IMR-90 (cell line): Measurements from ENCODE around the gene SKP1. TPM values are rescaled to one million over a fixed set of nuclear protein-coding genes. Genes with fewer than 3 reads are reported as not detected.

Experiments
- ATAC-seq: fragments of 200-7000 bp; cut with Tn5 transposase; 2 replicates; pipeline ENCODE4 v1.9.1; 2020; ENCODE audit warnings: low read depth, mild to moderate bottlenecking, moderate library complexity
- BruUV-seq: library from RNA; stranded (reverse); fragments of 400-500 nt; replicated peaks from 2 replicates; lab custom pipeline; 2021; lab: Mats Ljungman, UMichigan
- CTCF ChIA-PET: fragments of 300-600 bp; formaldehyde crosslinking; extraction: SDS; loops from one replicate; lab custom pipeline; 2021; ENCODE audit warnings: antibody characterized with exemption; lab: Yijun Ruan, JAX
- POLR2A ChIA-PET: fragments of 300-600 bp; sonication (Branson Sonifier 250); formaldehyde crosslinking; loops from one replicate; lab custom pipeline; 2022; ENCODE audit warnings: antibody characterized with exemption; ENCODE audit not compliant: unreplicated experiment; lab: Charles Lee
- DNase-seq: peaks from one replicate; pipeline ENCODE4 v3.0.0; 2013
- H2AFZ ChIP-seq: replicated peaks from 2 replicates; pipeline ENCODE3; 2013; ENCODE audit warnings: low read length, mild to moderate bottlenecking; ENCODE audit not compliant: poor library complexity
- H2AK5ac ChIP-seq: 2 replicates; pipeline ENCODE4 v1.6.1; 2013; ENCODE audit warnings: low read depth, low read length, inconsistent platforms
- H2AK9ac ChIP-seq: replicated peaks from 2 replicates; pipeline ENCODE3; 2013; ENCODE audit warnings: mild to moderate bottlenecking, low read depth, low read length, moderate library complexity; ENCODE audit not compliant: poor library complexity
- H2BK120ac ChIP-seq: 2 replicates; pipeline ENCODE4 v1.6.1; 2013; ENCODE audit warnings: low read depth, low read length, inconsistent platforms
- H2BK15ac ChIP-seq: 3 replicates; pipeline ENCODE4 v1.6.1; 2013; ENCODE audit warnings: low read depth, low read length, inconsistent platforms
- H2BK20ac ChIP-seq: 2 replicates; pipeline ENCODE4 v1.6.1; 2013; ENCODE audit warnings: low read depth, mild to moderate bottlenecking, inconsistent platforms, low read length, moderate library complexity
- H2BK5ac ChIP-seq: 2 replicates; pipeline ENCODE4 v1.6.1; 2013; ENCODE audit warnings: mild to moderate bottlenecking, low read depth, low read length, inconsistent platforms; ENCODE audit not compliant: poor library complexity, severe bottlenecking
- H3K14ac ChIP-seq: replicated peaks from 2 replicates; pipeline ENCODE4 v1.6.1; 2013; ENCODE audit warnings: low read depth, low read length, inconsistent platforms
- H3K18ac ChIP-seq: 2 replicates; pipeline ENCODE4 v1.6.1; 2013; ENCODE audit warnings: low read depth, low read length, control low read depth
- H3K23ac ChIP-seq: 2 replicates; pipeline ENCODE4 v1.6.1; 2013; ENCODE audit warnings: low read depth, low read length, inconsistent platforms
- H3K27ac ChIP-seq: 2 replicates; pipeline ENCODE4 v1.5.1; 2013; ENCODE audit warnings: mild to moderate bottlenecking, control low read depth, low read length; ENCODE audit not compliant: insufficient read depth
- H3K27me3 ChIP-seq: 2 replicates; pipeline ENCODE4 v1.6.1; 2013; ENCODE audit warnings: low read length; ENCODE audit not compliant: control insufficient read depth, insufficient read depth
- H3K36me3 ChIP-seq: 2 replicates; pipeline ENCODE4 v1.6.1; 2013; ENCODE audit warnings: low read length, mixed read lengths; ENCODE audit not compliant: control insufficient read depth, insufficient read depth
- H3K4ac ChIP-seq: 2 replicates; pipeline ENCODE4 v1.6.1; 2013; ENCODE audit warnings: low read depth, low read length, inconsistent platforms
- H3K4me1 ChIP-seq: 2 replicates; pipeline ENCODE4 v1.6.1; 2013; ENCODE audit warnings: low read length, mixed read lengths; ENCODE audit not compliant: control insufficient read depth, insufficient read depth
- H3K4me2 ChIP-seq: 2 replicates; pipeline ENCODE4 v1.6.1; 2013; ENCODE audit warnings: low read depth, mild to moderate bottlenecking, control low read depth, low read length, moderate library complexity
- H3K4me3 ChIP-seq: 2 replicates; pipeline ENCODE4 v1.5.1; 2013; ENCODE audit warnings: low read depth, mild to moderate bottlenecking, control low read depth, low read length, moderate library complexity; ENCODE audit not compliant: insufficient read depth
- H3K56ac ChIP-seq: 2 replicates; pipeline ENCODE4 v1.6.1; 2013; ENCODE audit warnings: low read length, inconsistent platforms; ENCODE audit not compliant: insufficient read depth; ENCODE audit errors: extremely low read depth
- H3K79me1 ChIP-seq, 2 experiments: 2 replicates each; pipeline ENCODE4 v1.6.1; 2013; ENCODE audit warnings: low read length in 2 of 2, inconsistent platforms in 1 of 2, low read depth in 1 of 2
- H3K9ac ChIP-seq: 2 replicates; pipeline ENCODE4 v1.6.1; 2013; ENCODE audit warnings: low read depth, low read length, control low read depth
- H3K9me1 ChIP-seq: 2 replicates; pipeline ENCODE4 v1.6.1; 2013; ENCODE audit warnings: low read length, inconsistent platforms; ENCODE audit not compliant: insufficient read depth
- H3K9me3 ChIP-seq: 2 replicates; pipeline ENCODE4 v1.6.1; 2013; ENCODE audit warnings: low read length; ENCODE audit not compliant: control insufficient read depth, insufficient read depth
- H4K20me1 ChIP-seq: 2 replicates; pipeline ENCODE4 v1.6.1; 2013; ENCODE audit warnings: low read length, inconsistent platforms; ENCODE audit not compliant: insufficient read depth
- H4K5ac ChIP-seq: 2 replicates; pipeline ENCODE4 v1.6.1; 2013; ENCODE audit warnings: mild to moderate bottlenecking, low read depth, low read length, control low read depth
- H4K8ac ChIP-seq, 2 experiments: 2 replicates each; pipeline ENCODE4 v1.6.1; 2013; ENCODE audit warnings: low read depth in 2 of 2, low read length in 2 of 2, control low read depth in 1 of 2, inconsistent platforms in 1 of 2
- H4K91ac ChIP-seq: 2 replicates; pipeline ENCODE4 v1.6.1; 2013; ENCODE audit warnings: low read depth, low read length, inconsistent platforms; ENCODE audit not compliant: insufficient read depth
- CEBPB ChIP-seq: IDR thresholded peaks from 2 replicates; pipeline ENCODE4 v1.6.1; 2012; ENCODE audit warnings: low read depth, low read length, improper control_type of control experiment
- FOS ChIP-seq: fragments of 150-350 bp; IDR thresholded peaks from 2 replicates; pipeline ENCODE4 v1.6.1; 2016; ENCODE audit warnings: low read depth, low read length
- POLR2A ChIP-seq: IDR thresholded peaks from 2 replicates; pipeline ENCODE4 v1.6.1; 2012; ENCODE audit warnings: mild to moderate bottlenecking, low read depth, low read length
- RAD21 ChIP-seq: IDR thresholded peaks from 2 replicates; pipeline ENCODE4 v1.6.1; 2012; ENCODE audit warnings: low read length, improper control_type of control experiment
- RFX5 ChIP-seq: IDR thresholded peaks from 2 replicates; pipeline ENCODE4 v1.8.0; 2012; ENCODE audit warnings: low read depth, mild to moderate bottlenecking, low read length, moderate library complexity
- WGBS, 2 experiments: methylation state at CpG; one replicate each; pipeline versions ENCODE4 v1.1.5 to v1.1.7; 2013; ENCODE audit warnings: missing lambda C conversion rate in 2 of 2; ENCODE audit not compliant: insufficient read length in 1 of 2; ENCODE audit errors: extremely low coverage in 2 of 2; 5-methylcytosine and 5-hydroxymethylcytosine counted together
- dilution Hi-C: fragments of 300-500 bp; cut with HindIII; formaldehyde crosslinking; loops from one replicate; pipeline ENCODE4 v1.14.3; 2018; ENCODE audit warnings: low sequenced_read_pairs; ENCODE audit not compliant: unreplicated experiment
- in situ Hi-C: fragments of 300-500 bp; cut with MboI; formaldehyde crosslinking; loops from 3 replicates; pipeline ENCODE4 v1.14.3; 2019; ENCODE audit warnings: low sequenced_read_pairs, inconsistent platforms, mixed read lengths
- intact Hi-C: fragments of 100-400 bp; cut with micrococcal nuclease; formaldehyde crosslinking; loops from 2 replicates; pipeline ENCODE4 v1.10.0; 2022
- polyA plus RNA-seq, 3 experiments: library from polyadenylated mRNA; depleted of rRNA; stranded (reverse); fragments of >200 nt; gene quantifications; 2 replicates each; pipeline ENCODE4 v1.2.3, GENCODE V29; 2012; ENCODE audit warnings: low replicate concordance in 1 of 3
- total RNA-seq: library from RNA; depleted of rRNA; stranded (reverse); fragments of >200 nt; gene quantifications from 2 replicates; pipeline ENCODE4 v1.2.3, GENCODE V29; 2012
- TF ChIP-seq, protein P1 (sequence below): conservative IDR thresholded peaks from 2 replicates; pipeline ENCODE4 v1.5.1; 2012; ENCODE audit warnings: mild to moderate bottlenecking, low read depth, low read length, improper control_type of control experiment
- TF ChIP-seq, protein P2 (sequence below): fragments of 150-350 bp; IDR thresholded peaks from 2 replicates; pipeline ENCODE4 v1.6.1; 2016; ENCODE audit warnings: low read depth, mild to moderate bottlenecking, low read length, moderate library complexity, borderline replicate concordance
- TF ChIP-seq, protein P3 (sequence below): fragments of 150-350 bp; IDR thresholded peaks from 2 replicates; pipeline ENCODE4 v1.6.1; 2017; ENCODE audit warnings: mild to moderate bottlenecking, antibody characterized with exemption, low read length, low read depth

SKP1 gene
- total and polyA plus RNA-seq, 2 of the 4 experiments (the other 2 are of a cell fraction) = 206 to 618 TPM

DNA sequence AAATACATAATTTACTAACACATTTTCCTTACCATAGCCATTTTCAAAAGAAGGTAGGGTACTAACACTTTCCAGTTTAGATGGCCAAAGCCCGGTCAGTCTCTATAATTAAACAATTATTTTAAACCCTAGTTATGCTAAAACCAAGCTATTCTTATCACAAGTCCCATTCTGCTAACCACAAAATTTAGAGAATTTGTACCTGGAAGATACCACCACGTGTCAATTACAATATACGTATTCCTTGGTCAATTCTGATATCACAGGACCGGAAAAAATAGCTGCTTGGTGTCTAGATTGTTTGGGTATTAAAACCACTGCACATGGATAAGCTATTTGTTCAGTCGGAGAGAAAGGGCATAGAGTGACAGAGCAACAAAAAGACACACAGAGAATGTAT lies 18.9 kb upstream of the SKP1 start:
- no peak overlapping the region for H2BK5ac ChIP-seq
- H2BK20ac ChIP-seq = no peak overlapping the region
- ChIA-PET CTCF (no interaction called here), POLR2A (no interaction called here)
- no peaks in the 10 kb centered on the region for H3K9me3 ChIP-seq
- H4K91ac ChIP-seq = no peak overlapping the region
- H2AFZ ChIP-seq = no peak overlapping the region
- no TSS peak for BruUV-seq
- no peak overlapping the region for H2BK15ac ChIP-seq
- no peaks in the 10 kb centered on the region for H3K27me3 ChIP-seq
- H3K23ac ChIP-seq = no peak overlapping the region
- 0% methylated on average over 1 of the region's 5 CpGs; no CpG with 5 or more reads in 1 of the 2 experiments for WGBS, 2 experiments
- DNase-seq (no peak), ATAC-seq (no peak)
- TF ChIP-seq, protein P1, sequence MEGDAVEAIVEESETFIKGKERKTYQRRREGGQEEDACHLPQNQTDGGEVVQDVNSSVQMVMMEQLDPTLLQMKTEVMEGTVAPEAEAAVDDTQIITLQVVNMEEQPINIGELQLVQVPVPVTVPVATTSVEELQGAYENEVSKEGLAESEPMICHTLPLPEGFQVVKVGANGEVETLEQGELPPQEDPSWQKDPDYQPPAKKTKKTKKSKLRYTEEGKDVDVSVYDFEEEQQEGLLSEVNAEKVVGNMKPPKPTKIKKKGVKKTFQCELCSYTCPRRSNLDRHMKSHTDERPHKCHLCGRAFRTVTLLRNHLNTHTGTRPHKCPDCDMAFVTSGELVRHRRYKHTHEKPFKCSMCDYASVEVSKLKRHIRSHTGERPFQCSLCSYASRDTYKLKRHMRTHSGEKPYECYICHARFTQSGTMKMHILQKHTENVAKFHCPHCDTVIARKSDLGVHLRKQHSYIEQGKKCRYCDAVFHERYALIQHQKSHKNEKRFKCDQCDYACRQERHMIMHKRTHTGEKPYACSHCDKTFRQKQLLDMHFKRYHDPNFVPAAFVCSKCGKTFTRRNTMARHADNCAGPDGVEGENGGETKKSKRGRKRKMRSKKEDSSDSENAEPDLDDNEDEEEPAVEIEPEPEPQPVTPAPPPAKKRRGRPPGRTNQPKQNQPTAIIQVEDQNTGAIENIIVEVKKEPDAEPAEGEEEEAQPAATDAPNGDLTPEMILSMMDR = no peak
- TF ChIP-seq POLR2A (no peak), RFX5 (no peak), FOS (no peak), CEBPB (no peak), RAD21 (no peak)
- TF ChIP-seq, protein P2, sequence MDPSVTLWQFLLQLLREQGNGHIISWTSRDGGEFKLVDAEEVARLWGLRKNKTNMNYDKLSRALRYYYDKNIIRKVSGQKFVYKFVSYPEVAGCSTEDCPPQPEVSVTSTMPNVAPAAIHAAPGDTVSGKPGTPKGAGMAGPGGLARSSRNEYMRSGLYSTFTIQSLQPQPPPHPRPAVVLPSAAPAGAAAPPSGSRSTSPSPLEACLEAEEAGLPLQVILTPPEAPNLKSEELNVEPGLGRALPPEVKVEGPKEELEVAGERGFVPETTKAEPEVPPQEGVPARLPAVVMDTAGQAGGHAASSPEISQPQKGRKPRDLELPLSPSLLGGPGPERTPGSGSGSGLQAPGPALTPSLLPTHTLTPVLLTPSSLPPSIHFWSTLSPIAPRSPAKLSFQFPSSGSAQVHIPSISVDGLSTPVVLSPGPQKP = no peak
- TF ChIP-seq, protein P3, sequence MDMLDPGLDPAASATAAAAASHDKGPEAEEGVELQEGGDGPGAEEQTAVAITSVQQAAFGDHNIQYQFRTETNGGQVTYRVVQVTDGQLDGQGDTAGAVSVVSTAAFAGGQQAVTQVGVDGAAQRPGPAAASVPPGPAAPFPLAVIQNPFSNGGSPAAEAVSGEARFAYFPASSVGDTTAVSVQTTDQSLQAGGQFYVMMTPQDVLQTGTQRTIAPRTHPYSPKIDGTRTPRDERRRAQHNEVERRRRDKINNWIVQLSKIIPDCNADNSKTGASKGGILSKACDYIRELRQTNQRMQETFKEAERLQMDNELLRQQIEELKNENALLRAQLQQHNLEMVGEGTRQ = no peak
- no peak overlapping the region for H2AK9ac ChIP-seq
- H3K36me3 ChIP-seq = peaks cover 28% of the 10 kb centered on the region
- no peak overlapping the region for H3K18ac ChIP-seq
- no peak overlapping the region for H2AK5ac ChIP-seq
- peaks cover 19 to 51% of the 10 kb centered on the region in 2 experiments; a peak in 3 of 4 replicates for H3K79me1 ChIP-seq
- H4K20me1 ChIP-seq = peaks cover 11% of the 10 kb centered on the region; the same call in 1 of the 2 replicates
- no peak overlapping the region for H3K14ac ChIP-seq
- intact Hi-C loops = no loop called here
- H4K8ac ChIP-seq = no peak overlapping the region
- H3K4me3 ChIP-seq = no peak overlapping the region
- H3K4me2 ChIP-seq = no peak overlapping the region
- H3K4ac ChIP-seq = no peak overlapping the region
- no peak overlapping the region for H3K56ac ChIP-seq
- H3K9me1 ChIP-seq = no peaks in the 10 kb centered on the region
- H2BK120ac ChIP-seq = no peak overlapping the region
- dilution Hi-C loops = no loop called here
- no peak overlapping the region for H4K5ac ChIP-seq
- no peaks in the 10 kb centered on the region for H3K4me1 ChIP-seq
- in situ Hi-C loops = no loop called here
- H3K9ac ChIP-seq = no peak overlapping the region
- H3K27ac ChIP-seq = no peak overlapping the region
